ENCODE measurements around the gene EAF1. TPM values are rescaled to one million over a fixed set of nuclear protein-coding genes. Genes with fewer than 3 reads are reported as not detected.

Gene EAF1
- total and polyA plus RNA-seq, 2 experiments from 2014 or later, result 9.4 to 45.4 TPM

DNA sequence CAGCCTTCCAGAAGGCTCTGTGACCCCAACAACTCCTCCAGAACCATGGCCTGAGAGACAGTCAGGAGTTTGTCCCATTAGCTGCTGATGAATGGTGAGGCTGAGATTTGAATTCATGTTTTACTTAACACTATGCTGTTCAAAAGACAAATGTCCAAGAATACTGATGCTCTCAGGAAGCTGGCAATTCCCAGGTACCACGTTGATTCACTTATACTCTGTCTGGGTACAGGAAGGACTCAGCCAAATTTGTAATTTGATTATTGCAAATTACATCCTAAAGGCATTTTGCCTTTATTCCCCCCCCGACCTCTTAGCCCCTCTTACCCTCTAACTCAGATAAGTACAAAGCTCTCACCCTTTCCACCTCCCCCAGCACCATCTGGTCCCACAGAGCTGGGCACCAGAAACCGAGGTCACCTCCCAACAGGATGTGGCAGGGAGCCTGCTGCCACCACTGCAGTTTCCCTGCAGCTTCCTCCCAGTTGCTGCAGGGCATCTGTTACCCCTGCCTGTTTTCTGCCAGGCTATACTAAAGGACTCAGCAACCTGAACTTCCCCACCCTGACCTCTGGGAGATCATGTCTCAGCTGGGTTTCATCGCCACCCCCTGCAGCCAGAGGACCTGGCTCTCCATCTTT lies 33.6 kb downstream of the EAF1 start:
- no peaks in the 10 kb centered on the region for H3K36me3 ChIP-seq (ENCODE audit: insufficient read depth)
- ATAC-seq, result peak; percentile 47; the same call in 2 of the 3 replicates

DNA sequence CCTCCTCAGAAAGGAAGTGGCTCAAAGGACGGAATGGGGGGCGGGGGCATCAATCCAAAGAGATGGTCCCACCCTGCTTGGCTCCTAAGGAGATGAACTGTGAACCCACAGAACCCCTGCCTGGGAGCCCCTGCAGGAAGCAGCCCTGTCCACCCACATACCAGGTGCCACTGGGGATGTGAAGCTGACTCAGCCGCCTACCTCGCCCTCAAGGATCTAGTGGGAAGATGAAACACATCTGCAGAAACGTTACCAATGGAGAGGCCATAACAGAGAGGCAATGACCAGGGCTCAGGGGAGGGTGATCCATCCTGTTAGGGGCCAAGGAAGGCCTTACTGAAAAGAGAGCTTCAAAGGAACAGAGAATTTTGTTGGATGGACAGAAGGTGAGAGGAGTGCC lies 35.1 kb downstream of the EAF1 start:
- no peaks in the 10 kb centered on the region for H3F3A ChIP-seq (replicated peaks; ENCODE audit: low read depth)
- ATAC-seq (no peak), DNase-seq (ENCODE audit: low spot score) (no peak)
- H3K9me2 ChIP-seq (ENCODE audit: insufficient read depth), result no peaks in the 10 kb centered on the region
- no peaks in the 10 kb centered on the region for H4K20me1 ChIP-seq (replicated peaks; ENCODE audit: insufficient read depth)
- H3K4me2 ChIP-seq, result no peak overlapping the region
- no peaks in the 10 kb centered on the region for H3K36me3 ChIP-seq (ENCODE audit: insufficient read depth)
- H3K4me1 Mint-ChIP-seq, result no peaks in the 10 kb centered on the region
- H3K36me3 Mint-ChIP-seq (ENCODE audit: low read depth), result no peaks in the 10 kb centered on the region
- no peaks in the 10 kb centered on the region for H3K27me3 ChIP-seq (ENCODE audit: insufficient read depth)
- peaks cover 3% of the 10 kb centered on the region for H3K27me3 Mint-ChIP-seq (ENCODE audit: insufficient read depth, low read depth, poor library complexity)
- H3K9me3 Mint-ChIP-seq, result no peaks in the 10 kb centered on the region
- no peak overlapping the region for H3K27ac Mint-ChIP-seq
- no peak overlapping the region for H3K4me3 ChIP-seq
- H2AFZ ChIP-seq, result no peak overlapping the region
- H3K27ac ChIP-seq (ENCODE audit: low read depth), result no peak overlapping the region
- H3K4me3 Mint-ChIP-seq, result no peak overlapping the region
- H3K4me1 ChIP-seq (ENCODE audit: insufficient read depth), result no peaks in the 10 kb centered on the region
- no peaks in the 10 kb centered on the region for H3K79me2 ChIP-seq (replicated peaks; ENCODE audit: insufficient read depth)
- TF ChIP-seq EZH2 (IDR thresholded peaks at IDR 0.05; ENCODE audit: low read depth, unreplicated experiment) (no peak), ZNF331 (CRISPR knock-in tag; IDR thresholded peaks at IDR 0.05; ENCODE audit: low read depth) (no peak), CTCF (conservative IDR thresholded peaks at IDR 0.05; ENCODE audit: low read depth in 2 of 2) (no peak), POLR2AphosphoS5 (IDR thresholded peaks at IDR 0.05; ENCODE audit: low read depth) (no peak), JUNB (IDR thresholded peaks at IDR 0.05; ENCODE audit: unreplicated experiment) (no peak), ETS1 (IDR thresholded peaks at IDR 0.05) (no peak), ZNF114 (CRISPR knock-in tag; IDR thresholded peaks at IDR 0.05) (no peak), CREB1 (CRISPR knock-in tag; IDR thresholded peaks at IDR 0.05; ENCODE audit: low read depth) (no peak), NANOG (IDR thresholded peaks at IDR 0.05; ENCODE audit: borderline replicate concordance) (no peak), STAT1 (IDR thresholded peaks at IDR 0.05; ENCODE audit: unreplicated experiment) (no peak)
- TF ChIP-seq, protein P1, sequence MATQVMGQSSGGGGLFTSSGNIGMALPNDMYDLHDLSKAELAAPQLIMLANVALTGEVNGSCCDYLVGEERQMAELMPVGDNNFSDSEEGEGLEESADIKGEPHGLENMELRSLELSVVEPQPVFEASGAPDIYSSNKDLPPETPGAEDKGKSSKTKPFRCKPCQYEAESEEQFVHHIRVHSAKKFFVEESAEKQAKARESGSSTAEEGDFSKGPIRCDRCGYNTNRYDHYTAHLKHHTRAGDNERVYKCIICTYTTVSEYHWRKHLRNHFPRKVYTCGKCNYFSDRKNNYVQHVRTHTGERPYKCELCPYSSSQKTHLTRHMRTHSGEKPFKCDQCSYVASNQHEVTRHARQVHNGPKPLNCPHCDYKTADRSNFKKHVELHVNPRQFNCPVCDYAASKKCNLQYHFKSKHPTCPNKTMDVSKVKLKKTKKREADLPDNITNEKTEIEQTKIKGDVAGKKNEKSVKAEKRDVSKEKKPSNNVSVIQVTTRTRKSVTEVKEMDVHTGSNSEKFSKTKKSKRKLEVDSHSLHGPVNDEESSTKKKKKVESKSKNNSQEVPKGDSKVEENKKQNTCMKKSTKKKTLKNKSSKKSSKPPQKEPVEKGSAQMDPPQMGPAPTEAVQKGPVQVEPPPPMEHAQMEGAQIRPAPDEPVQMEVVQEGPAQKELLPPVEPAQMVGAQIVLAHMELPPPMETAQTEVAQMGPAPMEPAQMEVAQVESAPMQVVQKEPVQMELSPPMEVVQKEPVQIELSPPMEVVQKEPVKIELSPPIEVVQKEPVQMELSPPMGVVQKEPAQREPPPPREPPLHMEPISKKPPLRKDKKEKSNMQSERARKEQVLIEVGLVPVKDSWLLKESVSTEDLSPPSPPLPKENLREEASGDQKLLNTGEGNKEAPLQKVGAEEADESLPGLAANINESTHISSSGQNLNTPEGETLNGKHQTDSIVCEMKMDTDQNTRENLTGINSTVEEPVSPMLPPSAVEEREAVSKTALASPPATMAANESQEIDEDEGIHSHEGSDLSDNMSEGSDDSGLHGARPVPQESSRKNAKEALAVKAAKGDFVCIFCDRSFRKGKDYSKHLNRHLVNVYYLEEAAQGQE (IDR thresholded peaks at IDR 0.05; ENCODE audit: unreplicated experiment), result no peak

More for the DNA sequence above, 33.6 kb downstream of the EAF1 start:
- Histone ChIP-seq H3K27ac (ENCODE audit: low read depth) (no peak overlapping the region), H3K4me3 (no peak overlapping the region), H3K9me2 (ENCODE audit: insufficient read depth) (no peaks in the 10 kb centered on the region), H4K20me1 (replicated peaks; ENCODE audit: insufficient read depth) (no peaks in the 10 kb centered on the region), H3F3A (replicated peaks; ENCODE audit: low read depth) (no peaks in the 10 kb centered on the region), H3K4me1 (ENCODE audit: insufficient read depth) (no peaks in the 10 kb centered on the region), H3K4me2 (no peak overlapping the region), H3K27me3 (ENCODE audit: insufficient read depth) (no peaks in the 10 kb centered on the region), H2AFZ (no peak overlapping the region; the same call in 1 of the 2 replicates), H3K79me2 (replicated peaks; ENCODE audit: insufficient read depth) (no peaks in the 10 kb centered on the region)
- Mint-ChIP-seq H3K36me3 (ENCODE audit: low read depth) (no peaks in the 10 kb centered on the region), H3K27me3 (ENCODE audit: insufficient read depth, low read depth, poor library complexity) (peaks cover 3% of the 10 kb centered on the region), H3K27ac (no peak overlapping the region), H3K4me1 (no peaks in the 10 kb centered on the region), H3K9me3 (no peaks in the 10 kb centered on the region), H3K4me3 (no peak overlapping the region)
- no peak for TF ChIP-seq NANOG (IDR thresholded peaks at IDR 0.05; ENCODE audit: borderline replicate concordance)
- no peak for TF ChIP-seq POLR2AphosphoS5 (IDR thresholded peaks at IDR 0.05; ENCODE audit: low read depth)
- TF ChIP-seq CTCF (conservative IDR thresholded peaks at IDR 0.05; ENCODE audit: low read depth in 2 of 2), result no peak
- TF ChIP-seq EZH2phosphoT487 (IDR thresholded peaks at IDR 0.05; ENCODE audit: unreplicated experiment), result no peak
- no peak for TF ChIP-seq EZH2 (IDR thresholded peaks at IDR 0.05; ENCODE audit: low read depth, unreplicated experiment)
- TF ChIP-seq STAT1 (IDR thresholded peaks at IDR 0.05; ENCODE audit: unreplicated experiment), result no peak
- TF ChIP-seq CREB1 (CRISPR knock-in tag; IDR thresholded peaks at IDR 0.05; ENCODE audit: low read depth), result no peak
- no peak for TF ChIP-seq ZNF114 (CRISPR knock-in tag; IDR thresholded peaks at IDR 0.05)
- TF ChIP-seq JUNB (IDR thresholded peaks at IDR 0.05; ENCODE audit: unreplicated experiment), result no peak
- DNase-seq (ENCODE audit: low spot score), result no peak
